BJ (cell line): ENCODE results near the gene IL13RA1. TPM values are rescaled to one million over a fixed set of nuclear protein-coding genes. Genes with fewer than 3 reads are reported as not detected.

ENCODE experiments used
- CTCF ChIA-PET: fragments of 350-600 bp; formaldehyde crosslinking; extraction: SDS; loops from one replicate; lab custom pipeline; 2021; ENCODE audit warnings: antibody characterized with exemption, inconsistent platforms; lab: Yijun Ruan, JAX
- POLR2A ChIA-PET: fragments of 300-600 bp; sonication (Branson Sonifier 250); formaldehyde crosslinking; extraction: SDS; loops from one replicate; lab custom pipeline; 2021; ENCODE audit warnings: antibody characterized with exemption; lab: Charles Lee
- DNase-seq: peaks from one replicate; pipeline ENCODE4 v3.0.0-alpha.2; 2011; ENCODE audit warnings: low read depth
- H3K27me3 ChIP-seq: 2 replicates; pipeline ENCODE4 v1.6.0; 2011; ENCODE audit warnings: low read length; ENCODE audit not compliant: control insufficient read depth, insufficient read depth
- H3K36me3 ChIP-seq: 2 replicates; pipeline ENCODE4 v1.5.1; 2011; ENCODE audit warnings: low read length; ENCODE audit not compliant: control insufficient read depth, insufficient read depth
- H3K4me3 ChIP-seq: 2 replicates; pipeline ENCODE4 v1.5.1; 2011; ENCODE audit warnings: low read depth, mild to moderate bottlenecking, control low read depth, low read length
- CTCF ChIP-seq: IDR thresholded peaks from 2 replicates; pipeline ENCODE4 v1.5.1; 2011; ENCODE audit warnings: low read depth, mild to moderate bottlenecking, control low read depth, inconsistent platforms, low read length, moderate library complexity; ENCODE audit not compliant: insufficient read depth
- polyA plus RNA-seq: library from polyadenylated mRNA; depleted of rRNA; stranded (reverse); fragments of >200 nt; gene quantifications from 2 replicates; pipeline ENCODE4 v1.2.3, GENCODE V29; 2011

IL13RA1 gene
- polyA plus RNA-seq, 1 experiment = 27.7 TPM

- Histone ChIP-seq H3K36me3 (no peaks in the 10 kb centered on the region; the same call in none of the 2 replicates), H3K27me3 (no peaks in the 10 kb centered on the region), H3K4me3 (no peak overlapping the region)
- CTCF ChIA-PET = interaction anchor here (0.6 kb wide), 1 partner anchor 71 kb away, joined by 4 read pairs; no protein-coding TSS in a partner anchor
- POLR2A ChIA-PET = no interaction called here
- no peak for TF ChIP-seq CTCF
- DNase-seq = no peak
Measured at GRCh38 chrX:118763489-118763888, 36.1 kb downstream of the IL13RA1 start.

DNA sequence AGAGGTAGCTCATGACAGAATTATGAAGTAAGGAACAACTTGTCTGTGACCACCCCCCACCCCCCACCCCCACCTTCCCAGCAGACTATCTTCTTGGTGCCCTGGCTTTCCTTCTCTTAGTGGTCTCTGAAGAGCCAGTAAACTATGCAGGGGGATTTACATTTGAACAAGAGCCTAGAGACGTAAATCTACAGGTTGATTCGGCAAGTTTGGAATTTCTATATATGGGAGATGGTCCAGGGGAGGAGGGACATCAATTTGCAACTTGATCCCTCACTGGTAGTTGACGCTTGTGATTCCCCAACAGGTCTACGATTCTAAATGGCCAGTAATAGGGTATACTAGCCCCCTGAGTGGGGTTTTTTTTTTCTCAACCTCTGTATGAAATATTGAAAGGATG lies 36.7 kb downstream of the IL13RA1 start:
- CTCF ChIA-PET = interaction anchor here (0.6 kb wide), 1 partner anchor 9 kb away, joined by 3 read pairs; no protein-coding TSS in a partner anchor
- H3K4me3 ChIP-seq = no peak overlapping the region
- DNase-seq = no peak
- no peaks in the 10 kb centered on the region for H3K27me3 ChIP-seq
- POLR2A ChIA-PET = no interaction called here
- TF ChIP-seq CTCF = no peak
- H3K36me3 ChIP-seq = no peaks in the 10 kb centered on the region; the same call in none of the 2 replicates

GRCh38 chrX:118770133-118770760 lies 42.8 kb downstream of the IL13RA1 start:
- no peak for TF ChIP-seq CTCF
- Histone ChIP-seq H3K36me3 (peaks cover 4% of the 10 kb centered on the region; the same call in 1 of the 2 replicates), H3K4me3 (no peak overlapping the region), H3K27me3 (no peaks in the 10 kb centered on the region)
- CTCF ChIA-PET = interaction anchor here (0.7 to 1.1 kb wide), 2 partner anchors 78 to 127 kb away, joined by 3 to 4 read pairs; no protein-coding TSS in a partner anchor
- DNase-seq = no peak
- POLR2A ChIA-PET = no interaction called here

DNA sequence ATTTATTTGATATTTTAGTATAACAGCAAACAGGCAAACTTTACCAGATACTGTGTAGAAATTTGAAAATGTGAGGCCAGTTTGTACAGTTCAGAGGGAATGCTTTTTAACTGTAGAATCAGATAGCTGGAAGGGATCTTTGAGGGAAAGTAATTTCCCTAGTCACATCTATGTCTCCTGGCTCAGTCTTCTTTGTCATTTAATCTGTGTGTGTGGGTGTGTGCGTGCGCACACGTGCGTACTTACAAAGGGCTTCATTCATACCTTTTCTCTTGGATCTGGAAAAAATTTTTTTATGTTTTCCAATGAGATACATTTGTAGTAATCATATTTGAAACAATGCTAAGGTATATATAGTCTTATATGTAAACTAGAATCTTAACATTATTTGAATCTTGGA lies 44.6 kb downstream of the IL13RA1 start:
- POLR2A ChIA-PET = no interaction called here

DNA sequence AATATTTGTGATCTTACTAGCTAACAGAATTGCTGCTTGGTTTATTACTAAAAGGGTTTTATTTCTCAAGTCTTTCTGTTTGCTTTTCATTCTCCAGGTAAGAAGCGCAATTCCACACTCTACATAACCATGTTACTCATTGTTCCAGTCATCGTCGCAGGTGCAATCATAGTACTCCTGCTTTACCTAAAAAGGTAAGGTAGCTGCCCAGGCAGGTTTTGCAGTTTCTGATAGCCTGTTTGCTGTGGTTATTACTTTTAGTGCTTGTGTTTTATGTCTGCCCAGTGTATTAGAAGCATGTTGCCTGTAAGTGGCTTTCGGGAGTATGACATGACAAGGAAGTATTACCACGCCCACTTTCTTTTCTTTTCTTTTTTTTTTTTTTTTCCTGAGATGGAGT lies 46.4 kb downstream of the IL13RA1 start:
- TF ChIP-seq CTCF = no peak
- Histone ChIP-seq H3K4me3 (no peak overlapping the region), H3K27me3 (no peaks in the 10 kb centered on the region), H3K36me3 (peaks cover 4% of the 10 kb centered on the region; the same call in 1 of the 2 replicates)
- DNase-seq = no peak
- CTCF ChIA-PET = no interaction called here
- POLR2A ChIA-PET = no interaction called here

More for the DNA sequence above, 44.6 kb downstream of the IL13RA1 start:
- CTCF ChIA-PET = interaction anchor here (0.7 kb wide), 1 partner anchor 31 kb away, joined by 4 read pairs; no protein-coding TSS in a partner anchor
- Histone ChIP-seq H3K36me3 (peaks cover 4% of the 10 kb centered on the region; the same call in 1 of the 2 replicates), H3K27me3 (no peaks in the 10 kb centered on the region), H3K4me3 (no peak overlapping the region)
- no peak for DNase-seq
- no peak for TF ChIP-seq CTCF
